Activated T-cell treated with anti-CD3 and anti-CD28 coated beads, Interleukin-2, amount 50 U/mL, for 24 hours (primary cell): ENCODE measurements around the gene GRIK3.

ENCODE experiments used
- DNase-seq: peaks from one replicate; pipeline ENCODE4 v3.0.0-alpha.2; 2020
- H3K27ac Mint-ChIP-seq: 2 replicates; pipeline ENCODE4 v1.8.0; 2020; ENCODE audit warnings: mild to moderate bottlenecking, mixed read lengths
- H3K27me3 Mint-ChIP-seq: 2 replicates; pipeline ENCODE4 v1.8.0; 2020; ENCODE audit warnings: mixed read lengths
- H3K36me3 Mint-ChIP-seq: 2 replicates; pipeline ENCODE4 v1.8.0; 2020; ENCODE audit warnings: low read depth, mixed read lengths
- H3K4me1 Mint-ChIP-seq: 2 replicates; pipeline ENCODE4 v1.8.0; 2020; ENCODE audit warnings: low read depth, mixed read lengths
- H3K4me3 Mint-ChIP-seq: 2 replicates; pipeline ENCODE4 v1.8.0; 2020; ENCODE audit warnings: mild to moderate bottlenecking, moderate library complexity, mixed read lengths
- H3K9me3 Mint-ChIP-seq: 2 replicates; pipeline ENCODE4 v1.8.0; 2020; ENCODE audit warnings: mixed read lengths

Gene GRIK3

GRCh38 chr1:36965275-36966159, 68.8 kb downstream of the GRIK3 start:
- Mint-ChIP-seq H3K27me3 (peaks cover 16% of the 10 kb centered on the region), H3K27ac (no peak overlapping the region), H3K36me3 (no peaks in the 10 kb centered on the region), H3K4me1 (no peaks in the 10 kb centered on the region), H3K4me3 (no peak overlapping the region), H3K9me3 (no peaks in the 10 kb centered on the region)
- DNase-seq, result no peak

- Mint-ChIP-seq H3K9me3 (no peaks in the 10 kb centered on the region), H3K4me3 (no peak overlapping the region), H3K36me3 (no peaks in the 10 kb centered on the region), H3K4me1 (no peaks in the 10 kb centered on the region), H3K27ac (no peak overlapping the region), H3K27me3 (peaks cover 16% of the 10 kb centered on the region)
- no peak for DNase-seq
Observed at GRCh38 chr1:36964830-36965229, 69.5 kb downstream of the GRIK3 start.

GRCh38 chr1:36963006-36963405, 71.3 kb downstream of the GRIK3 start:
- H3K4me3 Mint-ChIP-seq, result no peak overlapping the region
- no peak overlapping the region for H3K27ac Mint-ChIP-seq
- DNase-seq, result no peak
- no peaks in the 10 kb centered on the region for H3K9me3 Mint-ChIP-seq
- no peaks in the 10 kb centered on the region for H3K4me1 Mint-ChIP-seq
- H3K27me3 Mint-ChIP-seq, result peaks cover 13% of the 10 kb centered on the region
- no peaks in the 10 kb centered on the region for H3K36me3 Mint-ChIP-seq

- H3K36me3 Mint-ChIP-seq, result no peaks in the 10 kb centered on the region
- peaks cover 13% of the 10 kb centered on the region for H3K27me3 Mint-ChIP-seq
- H3K4me1 Mint-ChIP-seq, result no peaks in the 10 kb centered on the region
- no peaks in the 10 kb centered on the region for H3K9me3 Mint-ChIP-seq
- H3K4me3 Mint-ChIP-seq, result no peak overlapping the region
- DNase-seq, result no peak
- H3K27ac Mint-ChIP-seq, result no peak overlapping the region
Observed at GRCh38 chr1:36961062-36961615, 73.2 kb downstream of the GRIK3 start.

DNA sequence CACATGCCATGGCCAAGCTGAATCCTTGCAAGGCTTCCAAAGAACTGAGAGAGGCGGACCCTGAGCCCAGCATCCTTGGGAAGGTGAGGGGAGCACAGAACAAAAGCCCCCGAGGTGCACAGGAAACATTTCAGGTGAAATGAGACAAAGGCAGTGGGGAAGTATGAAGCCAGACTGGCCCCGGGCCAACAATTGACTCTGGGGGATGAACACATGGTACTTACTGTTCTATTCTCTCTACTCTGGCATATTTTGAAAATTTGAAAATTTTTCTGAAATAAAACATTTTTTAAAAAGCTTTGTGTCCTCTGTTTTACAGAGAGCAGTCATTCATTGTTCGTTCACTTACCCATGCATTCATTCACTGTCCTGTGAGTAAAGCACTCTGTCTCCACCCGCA, 77.7 kb downstream of the GRIK3 start:
- no peak for DNase-seq
- Mint-ChIP-seq H3K9me3 (no peaks in the 10 kb centered on the region), H3K36me3 (no peaks in the 10 kb centered on the region), H3K27me3 (peaks cover 10% of the 10 kb centered on the region), H3K4me1 (no peaks in the 10 kb centered on the region), H3K27ac (no peak overlapping the region), H3K4me3 (no peak overlapping the region)

GRCh38 chr1:36955016-36955415, 79.3 kb downstream of the GRIK3 start:
- Mint-ChIP-seq H3K9me3 (no peaks in the 10 kb centered on the region), H3K27ac (no peak overlapping the region), H3K4me1 (no peaks in the 10 kb centered on the region), H3K27me3 (peaks cover 9% of the 10 kb centered on the region), H3K4me3 (no peak overlapping the region), H3K36me3 (no peaks in the 10 kb centered on the region)
- no peak for DNase-seq

GRCh38 chr1:36953061-36953460, 81.3 kb downstream of the GRIK3 start:
- no peaks in the 10 kb centered on the region for H3K36me3 Mint-ChIP-seq
- DNase-seq, result no peak
- H3K27ac Mint-ChIP-seq, result no peak overlapping the region
- H3K4me3 Mint-ChIP-seq, result no peak overlapping the region
- no peaks in the 10 kb centered on the region for H3K4me1 Mint-ChIP-seq
- peaks cover 10% of the 10 kb centered on the region for H3K27me3 Mint-ChIP-seq
- no peaks in the 10 kb centered on the region for H3K9me3 Mint-ChIP-seq

- peaks cover 10% of the 10 kb centered on the region for H3K27me3 Mint-ChIP-seq
Observed at GRCh38 chr1:36951761-36952160, 82.6 kb downstream of the GRIK3 start.

DNA sequence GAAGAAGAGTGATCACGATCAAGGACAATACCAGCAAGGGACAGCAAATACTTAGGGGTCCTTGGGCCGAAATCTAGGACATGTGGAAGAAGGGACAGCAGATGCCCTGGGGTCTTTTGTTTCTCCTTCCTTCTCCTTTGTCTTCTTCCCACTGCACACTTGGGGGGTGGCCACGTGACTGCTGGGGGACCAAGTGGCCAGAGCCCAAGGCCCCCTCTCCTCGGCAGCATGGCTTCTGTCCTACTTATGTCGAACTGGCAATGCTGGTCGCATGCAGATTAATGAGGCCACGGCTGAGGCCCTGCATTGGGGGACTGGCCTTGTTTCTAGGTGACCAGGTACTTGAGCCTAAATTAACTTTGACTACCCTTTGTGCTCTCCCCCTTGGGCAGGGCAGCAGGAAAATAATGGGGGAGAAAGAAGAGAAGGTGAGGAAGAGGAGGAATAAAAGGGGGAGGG, 83.0 kb downstream of the GRIK3 start:
- no peak for DNase-seq
- Mint-ChIP-seq H3K9me3 (no peaks in the 10 kb centered on the region), H3K27me3 (peaks cover 10% of the 10 kb centered on the region), H3K4me3 (no peak overlapping the region), H3K4me1 (no peaks in the 10 kb centered on the region), H3K27ac (no peak overlapping the region), H3K36me3 (no peaks in the 10 kb centered on the region)

More at GRCh38 chr1:36951761-36952160, 82.6 kb downstream of the GRIK3 start:
- H3K9me3 Mint-ChIP-seq, result no peaks in the 10 kb centered on the region
- H3K27ac Mint-ChIP-seq, result no peak overlapping the region
- no peaks in the 10 kb centered on the region for H3K4me1 Mint-ChIP-seq
- H3K36me3 Mint-ChIP-seq, result no peaks in the 10 kb centered on the region
- DNase-seq, result no peak
- no peak overlapping the region for H3K4me3 Mint-ChIP-seq

- Mint-ChIP-seq H3K27ac (no peak overlapping the region), H3K36me3 (no peaks in the 10 kb centered on the region), H3K9me3 (no peaks in the 10 kb centered on the region), H3K4me1 (no peaks in the 10 kb centered on the region), H3K4me3 (no peak overlapping the region), H3K27me3 (peaks cover 12% of the 10 kb centered on the region)
- DNase-seq, result no peak
Observed at GRCh38 chr1:36950604-36951291, 83.6 kb downstream of the GRIK3 start.

GRCh38 chr1:36948606-36949005, 85.7 kb downstream of the GRIK3 start:
- Mint-ChIP-seq H3K4me3 (no peak overlapping the region), H3K27me3 (peaks cover 13% of the 10 kb centered on the region), H3K36me3 (no peaks in the 10 kb centered on the region), H3K9me3 (no peaks in the 10 kb centered on the region), H3K27ac (no peak overlapping the region), H3K4me1 (no peaks in the 10 kb centered on the region)
- no peak for DNase-seq

DNA sequence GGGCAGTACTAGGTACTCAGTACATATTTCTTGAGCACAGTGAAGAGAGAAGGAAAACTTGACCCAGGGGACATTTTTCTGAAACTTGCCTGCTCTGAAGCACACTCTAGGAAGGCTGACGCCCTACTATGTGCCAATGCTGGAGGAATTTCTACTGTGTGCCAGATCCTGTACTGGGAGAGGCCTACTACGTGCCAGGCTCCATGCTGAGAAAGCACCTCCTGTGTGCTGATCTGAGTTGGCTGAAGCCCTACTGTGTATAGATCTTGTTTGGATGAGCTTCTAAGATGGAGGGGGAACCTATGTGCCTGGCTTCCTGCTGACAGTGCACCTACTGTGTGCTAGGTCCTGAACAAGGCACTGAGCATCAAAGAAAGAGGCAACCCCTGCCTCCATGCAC, 86.2 kb downstream of the GRIK3 start:
- Mint-ChIP-seq H3K27ac (no peak overlapping the region), H3K27me3 (peaks cover 13% of the 10 kb centered on the region), H3K9me3 (no peaks in the 10 kb centered on the region), H3K4me1 (no peaks in the 10 kb centered on the region), H3K36me3 (no peaks in the 10 kb centered on the region), H3K4me3 (no peak overlapping the region)
- DNase-seq, result no peak

- Mint-ChIP-seq H3K36me3 (no peaks in the 10 kb centered on the region), H3K4me1 (no peaks in the 10 kb centered on the region), H3K27ac (no peak overlapping the region), H3K9me3 (no peaks in the 10 kb centered on the region), H3K27me3 (peaks cover 13% of the 10 kb centered on the region), H3K4me3 (no peak overlapping the region)
- no peak for DNase-seq
Observed at GRCh38 chr1:36947384-36947783, 86.9 kb downstream of the GRIK3 start.

DNA sequence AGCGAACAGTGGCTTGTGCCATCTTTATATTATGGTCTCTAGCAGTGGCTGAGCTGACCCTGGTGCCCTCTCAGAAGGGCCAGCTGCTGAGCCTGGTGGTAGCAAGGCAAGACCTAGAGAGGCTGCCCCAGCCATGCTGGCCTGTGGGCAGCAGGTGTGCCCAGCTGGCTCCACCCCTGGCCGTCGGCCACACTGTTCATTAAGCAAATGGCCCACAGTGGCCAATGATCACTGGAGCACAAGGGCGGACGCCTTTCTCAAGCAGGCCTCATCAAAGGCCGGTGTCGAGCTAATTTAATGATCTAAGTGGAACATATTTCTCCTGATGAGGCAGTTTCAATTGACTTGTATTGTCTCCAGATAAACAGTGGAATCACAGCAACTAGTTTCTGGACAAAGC, 89.4 kb downstream of the GRIK3 start:
- H3K4me3 Mint-ChIP-seq, result no peak overlapping the region
- no peak for DNase-seq
- H3K4me1 Mint-ChIP-seq, result no peaks in the 10 kb centered on the region
- no peak overlapping the region for H3K27ac Mint-ChIP-seq
- H3K27me3 Mint-ChIP-seq, result peaks cover 19% of the 10 kb centered on the region
- no peaks in the 10 kb centered on the region for H3K9me3 Mint-ChIP-seq
- H3K36me3 Mint-ChIP-seq, result no peaks in the 10 kb centered on the region

GRCh38 chr1:36942148-36942547, 92.2 kb downstream of the GRIK3 start:
- H3K9me3 Mint-ChIP-seq, result no peaks in the 10 kb centered on the region
- DNase-seq, result no peak
- no peak overlapping the region for H3K27ac Mint-ChIP-seq
- no peak overlapping the region for H3K4me3 Mint-ChIP-seq
- H3K4me1 Mint-ChIP-seq, result no peaks in the 10 kb centered on the region
- no peaks in the 10 kb centered on the region for H3K36me3 Mint-ChIP-seq
- H3K27me3 Mint-ChIP-seq, result peaks cover 22% of the 10 kb centered on the region
